Kidney glomerular epithelial cell (primary cell): ENCODE data around the gene CENPP.

Experiments
- DNase-seq: peaks from one replicate; lab custom pipeline; 2025; lab: John Stamatoyannopoulos, UW

The CENPP gene

GRCh38 chr9:92425474-92425873, 99.7 kb downstream of the CENPP start:
- DNase-seq, result no peak

GRCh38 chr9:92426501-92427145, 100.9 kb downstream of the CENPP start:
- no peak for DNase-seq

GRCh38 chr9:92429836-92430235, 104.1 kb downstream of the CENPP start:
- DNase-seq, result no peak

GRCh38 chr9:92432350-92432749, 106.6 kb downstream of the CENPP start:
- DNase-seq, result no peak

GRCh38 chr9:92432972-92433548, 107.3 kb downstream of the CENPP start:
- no peak for DNase-seq

- DNase-seq, result no peak
These were observed 109.5 kb downstream of the CENPP start for GRCh38 chr9:92435263-92435662.

GRCh38 chr9:92438900-92439526, 113.3 kb downstream of the CENPP start:
- DNase-seq, result no peak

GRCh38 chr9:92439921-92440750, 114.4 kb downstream of the CENPP start:
- DNase-seq, result no peak

GRCh38 chr9:92440751-92441046, 114.9 kb downstream of the CENPP start:
- no peak for DNase-seq

GRCh38 chr9:92444841-92445240, 119.1 kb downstream of the CENPP start:
- DNase-seq, result no peak

GRCh38 chr9:92446536-92446935, 120.8 kb downstream of the CENPP start:
- DNase-seq, result no peak

GRCh38 chr9:92455217-92455616, 129.5 kb downstream of the CENPP start:
- no peak for DNase-seq

- DNase-seq, result no peak
These were observed 131.8 kb downstream of the CENPP start for GRCh38 chr9:92457576-92457975.

- no peak for DNase-seq
These were observed 137.6 kb downstream of the CENPP start for GRCh38 chr9:92463387-92463786.

GRCh38 chr9:92463984-92464383, 138.2 kb downstream of the CENPP start:
- DNase-seq, result peak; percentile 39

- DNase-seq, result no peak
These were observed 141.3 kb downstream of the CENPP start for GRCh38 chr9:92467041-92467440.

- no peak for DNase-seq
These were observed 141.8 kb downstream of the CENPP start for GRCh38 chr9:92467511-92467910.

GRCh38 chr9:92468206-92468605, 142.5 kb downstream of the CENPP start:
- no peak for DNase-seq

GRCh38 chr9:92474587-92474986, 148.8 kb downstream of the CENPP start:
- DNase-seq, result no peak

- DNase-seq, result no peak
These were observed 151.2 kb downstream of the CENPP start for GRCh38 chr9:92476962-92477361.

GRCh38 chr9:92478783-92479182, 153.0 kb downstream of the CENPP start:
- DNase-seq, result no peak

- no peak for DNase-seq
These were observed 153.6 kb downstream of the CENPP start for GRCh38 chr9:92479346-92479745.

- DNase-seq, result no peak
These were observed 154.6 kb downstream of the CENPP start for GRCh38 chr9:92480291-92480771.
